HL-60/S4 treated with retinoic acid at 250 ng/mL for 4 days and 3 days (cell line): ENCODE results near the gene MAPK1.
"Not testable (repeated sequence)": the region's sequence is repeated elsewhere in the genome, so short reads cannot be mapped to it uniquely, and the experiment has no call there.

ENCODE experiments used
- in situ Hi-C: fragments of 300-500 bp; cut with MboI; formaldehyde crosslinking; loops from 2 replicates; pipeline ENCODE4 v1.7.0; 2022; ENCODE audit warnings: low sequenced_read_pairs

MAPK1 gene

DNA sequence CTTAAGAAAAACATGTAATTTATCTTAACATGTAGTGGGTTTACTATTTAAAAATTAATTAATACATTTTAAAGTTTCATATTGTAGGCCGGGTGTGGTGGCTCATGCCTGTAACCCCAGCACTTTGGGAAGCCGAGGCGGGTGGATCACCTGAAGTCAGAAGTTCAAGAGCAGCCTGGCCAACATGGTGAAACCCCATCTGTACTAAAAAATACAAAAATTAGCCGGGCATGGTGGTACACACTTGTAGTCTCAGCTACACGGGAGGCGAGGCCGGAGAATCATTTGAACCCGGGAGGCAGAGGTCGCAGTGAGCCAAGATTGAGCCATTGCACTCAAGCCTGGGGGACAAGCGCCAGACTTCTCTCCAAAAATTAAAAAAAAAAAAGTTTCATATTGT is 73.7 kb downstream of the MAPK1 start:
- in situ Hi-C loops = not testable (repeated sequence)

- in situ Hi-C loops = no loop called here
Observed at GRCh38 chr22:21791635-21792625, 75.5 kb downstream of the MAPK1 start.

GRCh38 chr22:21790849-21791610 is 76.4 kb downstream of the MAPK1 start:
- in situ Hi-C loops = not testable (repeated sequence)

DNA sequence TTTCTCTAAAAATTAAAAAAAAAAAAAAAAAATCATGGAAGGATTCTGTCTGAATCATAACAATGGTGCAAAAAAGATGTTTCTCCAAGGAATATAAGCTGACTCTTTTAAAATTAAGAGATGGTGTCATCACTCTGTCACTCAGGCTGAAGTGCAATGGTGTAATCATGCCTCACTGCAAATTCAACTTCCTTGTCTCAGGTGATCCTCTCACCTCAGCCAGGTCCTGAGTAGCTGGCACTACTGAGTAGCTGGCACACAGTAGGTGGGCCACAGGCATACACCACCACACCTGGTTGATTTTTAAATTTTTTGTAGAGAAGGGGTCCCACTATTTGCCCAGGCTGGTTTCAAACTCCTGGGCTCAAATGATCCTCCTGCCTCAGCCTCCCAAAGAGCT is 77.1 kb downstream of the MAPK1 start:
- in situ Hi-C loops = no loop called here

GRCh38 chr22:21787565-21787964 is 79.9 kb downstream of the MAPK1 start:
- in situ Hi-C loops = not testable (repeated sequence)

DNA sequence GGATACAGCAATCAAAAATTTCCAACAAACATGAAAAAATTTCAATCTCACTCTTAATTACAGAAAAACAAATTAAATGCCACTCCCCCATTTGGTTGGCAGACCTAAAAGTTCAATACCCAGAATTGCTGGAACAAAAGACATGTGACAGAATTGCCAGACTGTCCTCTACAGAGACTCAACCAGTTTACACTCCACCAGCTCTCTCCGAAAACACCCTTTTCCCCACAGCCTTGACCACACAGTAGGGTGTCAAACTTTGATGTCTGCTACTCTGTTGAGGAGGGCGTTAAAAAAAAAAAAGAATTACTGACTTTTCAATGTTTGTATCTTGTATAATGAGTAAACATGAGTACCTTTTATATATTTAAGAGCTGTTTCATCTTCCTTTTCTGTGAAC is 87.2 kb downstream of the MAPK1 start:
- in situ Hi-C loops = no loop called here

GRCh38 chr22:21779444-21779843 is 88.0 kb downstream of the MAPK1 start:
- in situ Hi-C loops = no loop called here

DNA sequence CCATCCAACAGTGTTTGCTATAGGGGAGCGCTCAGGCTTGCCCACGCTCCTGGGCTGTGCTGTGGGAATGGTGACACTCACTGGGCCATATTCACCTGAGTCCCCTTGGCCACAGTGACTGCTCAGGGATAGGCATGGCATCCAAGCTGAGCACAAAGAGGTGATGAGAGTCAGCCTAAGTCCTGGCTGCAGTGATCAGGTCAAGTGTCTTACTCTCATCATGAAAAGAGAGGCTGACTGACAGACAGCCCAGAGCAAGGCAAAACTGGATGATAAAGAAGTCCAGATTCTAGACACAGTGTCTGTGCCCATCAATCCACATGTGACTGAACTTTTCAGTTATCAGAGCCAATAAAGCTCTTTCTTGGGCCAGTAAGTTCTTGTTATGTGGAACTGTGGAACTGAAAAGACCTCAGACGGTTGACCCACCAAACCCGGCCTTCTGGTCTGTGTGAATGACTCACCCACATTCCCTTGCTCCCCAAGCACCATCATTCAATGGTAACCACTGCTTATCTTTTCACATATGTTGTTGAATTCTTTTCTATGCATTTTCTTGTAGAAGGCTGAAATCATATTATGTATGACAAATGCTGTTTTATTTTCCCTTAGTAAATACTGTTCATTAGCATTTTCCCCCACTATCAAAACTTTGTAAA is 88.6 kb downstream of the MAPK1 start:
- in situ Hi-C loops = no loop called here

- in situ Hi-C loops = no loop called here
Observed at GRCh38 chr22:21771631-21771976, 95.8 kb downstream of the MAPK1 start.

DNA sequence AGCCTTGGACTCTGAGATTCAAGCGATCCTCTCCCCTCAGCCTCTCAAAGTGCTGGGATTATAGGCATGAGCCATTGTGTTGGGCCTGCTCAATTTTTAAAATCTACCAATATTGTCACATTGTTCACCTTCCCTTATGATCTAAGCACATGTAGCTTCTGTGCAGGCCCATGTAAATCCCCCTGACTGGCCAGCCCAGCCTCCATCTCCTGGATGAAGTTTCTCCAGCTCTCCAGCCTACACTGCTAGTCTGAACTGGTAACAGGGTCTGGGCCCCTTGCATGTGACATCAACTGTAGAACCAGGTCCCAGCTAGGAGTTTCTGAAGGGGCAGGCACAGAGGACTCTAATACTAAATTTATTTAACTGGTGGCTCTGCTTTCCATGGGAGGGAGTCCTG is 99.0 kb downstream of the MAPK1 start:
- in situ Hi-C loops = no loop called here

DNA sequence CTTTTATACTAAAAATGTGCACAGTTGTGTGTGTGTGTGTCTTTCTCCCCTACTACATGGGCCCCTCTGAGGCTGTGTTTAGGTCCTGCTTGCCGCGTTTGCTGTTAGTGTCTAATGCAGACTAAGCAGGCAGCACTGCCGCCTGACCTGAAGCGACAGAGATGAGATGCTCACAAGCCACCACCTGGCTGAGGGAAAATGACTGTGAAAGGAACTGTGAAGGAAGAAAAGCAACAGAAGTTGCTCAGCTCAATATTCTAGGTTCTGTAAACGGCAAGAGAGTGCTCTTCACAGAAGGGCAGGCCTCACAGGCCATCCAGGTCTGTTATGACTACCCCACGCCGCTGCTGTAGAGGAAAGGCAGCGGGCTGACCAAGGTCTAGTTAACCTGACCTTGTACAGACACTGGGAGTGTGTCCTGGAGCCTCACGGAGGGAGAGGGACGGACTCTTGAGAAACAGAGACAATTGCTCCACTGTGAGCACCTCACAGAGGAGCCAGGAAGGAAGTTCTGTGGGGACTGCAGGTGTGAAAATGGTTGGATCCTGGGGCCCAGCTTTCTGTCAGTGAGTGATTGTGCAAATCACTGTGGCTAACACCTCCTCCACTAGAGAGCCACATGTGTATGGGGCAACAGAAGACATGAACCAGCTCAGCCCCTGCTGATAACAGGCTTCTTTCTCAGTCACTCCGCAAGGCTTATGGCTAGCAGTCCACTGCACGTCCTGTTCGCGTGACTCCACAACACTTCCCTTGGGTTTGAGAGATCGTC is 100.6 kb downstream of the MAPK1 start:
- in situ Hi-C loops = no loop called here

DNA sequence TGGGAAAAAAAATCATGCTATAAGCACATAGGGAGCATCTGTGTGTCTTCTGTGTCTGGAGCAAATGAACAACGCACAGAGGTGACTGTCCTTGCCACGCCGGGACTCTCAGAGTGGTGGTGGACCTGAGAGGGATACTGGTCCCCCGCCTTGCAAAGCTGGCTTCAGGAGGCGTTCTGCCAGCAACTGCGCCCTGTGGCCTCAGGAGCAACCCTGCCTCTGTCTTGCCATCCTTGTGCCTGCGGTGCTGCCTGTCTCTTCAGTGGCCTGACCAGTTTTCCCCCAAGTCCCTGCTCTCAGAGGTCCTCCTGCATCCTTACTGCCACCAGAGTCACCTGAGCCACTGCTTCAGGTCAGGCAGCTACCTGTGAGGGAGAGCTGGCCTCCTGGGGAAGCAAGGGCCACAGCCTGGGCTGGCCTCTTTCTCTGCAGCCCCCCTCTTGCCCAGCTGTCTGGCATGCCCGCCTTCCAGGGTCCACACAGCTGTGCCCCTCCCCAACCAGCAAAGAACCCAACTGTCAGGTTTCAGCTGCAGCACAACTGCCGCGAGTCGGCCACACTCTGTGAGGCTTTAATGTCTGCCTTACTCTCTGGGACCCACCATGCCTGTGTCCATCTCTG is 101.4 kb downstream of the MAPK1 start:
- in situ Hi-C loops = no loop called here

GRCh38 chr22:21764038-21764804 is 103.2 kb downstream of the MAPK1 start:
- in situ Hi-C loops = no loop called here

DNA sequence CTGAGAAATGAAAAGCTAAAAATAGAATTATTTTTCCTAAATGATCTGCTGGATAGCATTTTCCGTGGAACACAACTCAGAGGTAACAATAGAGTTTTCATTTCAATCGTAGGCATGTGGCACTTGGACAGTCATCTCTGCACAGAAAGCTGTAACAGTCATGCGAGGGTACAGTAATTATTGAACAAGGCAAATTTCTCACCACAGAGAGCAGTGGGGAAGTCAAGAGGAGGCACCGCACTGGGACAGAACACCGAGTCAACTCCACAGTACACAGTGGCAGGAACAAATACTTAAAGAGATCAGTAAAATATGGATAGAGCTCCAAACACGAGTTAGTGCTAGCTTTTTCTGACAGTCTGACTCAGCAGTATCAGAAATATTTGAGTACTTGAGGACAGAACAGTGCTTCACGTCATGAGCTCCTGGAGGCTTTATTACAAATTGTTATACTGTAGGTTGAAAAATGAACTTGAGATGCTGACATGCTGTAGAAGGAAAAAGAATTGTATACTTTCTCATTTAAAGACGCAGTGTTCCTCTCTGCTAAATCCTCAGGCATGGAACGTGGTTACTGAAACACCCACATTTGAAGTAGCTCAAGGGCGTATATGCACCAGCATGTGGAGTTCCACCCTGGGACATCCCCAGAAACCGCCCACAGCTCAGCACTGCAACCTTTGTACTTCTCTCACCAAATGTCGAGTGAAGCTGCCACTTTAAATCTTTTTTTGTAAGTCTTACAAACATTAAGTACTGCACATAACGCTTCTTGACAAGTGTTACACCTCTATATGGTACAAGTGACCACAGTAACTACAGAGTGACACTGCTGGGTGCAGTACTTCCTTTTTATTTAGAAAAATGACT is 104.5 kb downstream of the MAPK1 start:
- in situ Hi-C loops = no loop called here

GRCh38 chr22:21761994-21762680 is 105.3 kb downstream of the MAPK1 start:
- in situ Hi-C loops = no loop called here

GRCh38 chr22:21761086-21761485 is 106.4 kb downstream of the MAPK1 start:
- in situ Hi-C loops = no loop called here

GRCh38 chr22:21760640-21761039 is 106.8 kb downstream of the MAPK1 start:
- in situ Hi-C loops = no loop called here
